DMS53 (cell line): ENCODE measurements around the gene WWOX.

Source experiments
- DNase-seq: peaks from one replicate; lab custom pipeline; 2025; lab: John Stamatoyannopoulos, UW

The WWOX gene

GRCh38 chr16:78609402-78610274, 510.2 kb downstream of the WWOX start:
- DNase-seq, result peak; percentile 27

- no peak for DNase-seq
Measured at GRCh38 chr16:78611318-78611717, 511.9 kb downstream of the WWOX start.

- DNase-seq, result no peak
Measured at GRCh38 chr16:78619811-78620210, 520.4 kb downstream of the WWOX start.

- DNase-seq, result no peak
Measured at GRCh38 chr16:78620291-78620690, 520.8 kb downstream of the WWOX start.

- no peak for DNase-seq
Measured at GRCh38 chr16:78623796-78624195, 524.3 kb downstream of the WWOX start.

- DNase-seq, result no peak
Measured at GRCh38 chr16:78624366-78624765, 524.9 kb downstream of the WWOX start.

- DNase-seq, result no peak
Measured at GRCh38 chr16:78628461-78629045, 529.1 kb downstream of the WWOX start.

- no peak for DNase-seq
Measured at GRCh38 chr16:78629173-78629572, 529.7 kb downstream of the WWOX start.

- no peak for DNase-seq
Measured at GRCh38 chr16:78630102-78630501, 530.6 kb downstream of the WWOX start.

GRCh38 chr16:78633551-78633950, 534.1 kb downstream of the WWOX start:
- no peak for DNase-seq

GRCh38 chr16:78635807-78636206, 536.4 kb downstream of the WWOX start:
- DNase-seq, result no peak

GRCh38 chr16:78638371-78638770, 538.9 kb downstream of the WWOX start:
- no peak for DNase-seq

GRCh38 chr16:78639775-78640174, 540.3 kb downstream of the WWOX start:
- DNase-seq, result no peak

GRCh38 chr16:78640886-78641285, 541.4 kb downstream of the WWOX start:
- DNase-seq, result no peak

- no peak for DNase-seq
Measured at GRCh38 chr16:78641433-78641832, 542.0 kb downstream of the WWOX start.

GRCh38 chr16:78642621-78643285, 543.3 kb downstream of the WWOX start:
- DNase-seq, result no peak

- DNase-seq, result no peak
Measured at GRCh38 chr16:78645657-78646056, 546.2 kb downstream of the WWOX start.

GRCh38 chr16:78647019-78647418, 547.6 kb downstream of the WWOX start:
- DNase-seq, result no peak

GRCh38 chr16:78647491-78647890, 548.0 kb downstream of the WWOX start:
- no peak for DNase-seq

GRCh38 chr16:78648517-78648916, 549.1 kb downstream of the WWOX start:
- DNase-seq, result peak; percentile 2

- no peak for DNase-seq
Measured at GRCh38 chr16:78650339-78651074, 551.1 kb downstream of the WWOX start.

GRCh38 chr16:78654929-78655328, 555.5 kb downstream of the WWOX start:
- no peak for DNase-seq
